ENCODE measurements around the gene GCK.

The GCK gene

DNA sequence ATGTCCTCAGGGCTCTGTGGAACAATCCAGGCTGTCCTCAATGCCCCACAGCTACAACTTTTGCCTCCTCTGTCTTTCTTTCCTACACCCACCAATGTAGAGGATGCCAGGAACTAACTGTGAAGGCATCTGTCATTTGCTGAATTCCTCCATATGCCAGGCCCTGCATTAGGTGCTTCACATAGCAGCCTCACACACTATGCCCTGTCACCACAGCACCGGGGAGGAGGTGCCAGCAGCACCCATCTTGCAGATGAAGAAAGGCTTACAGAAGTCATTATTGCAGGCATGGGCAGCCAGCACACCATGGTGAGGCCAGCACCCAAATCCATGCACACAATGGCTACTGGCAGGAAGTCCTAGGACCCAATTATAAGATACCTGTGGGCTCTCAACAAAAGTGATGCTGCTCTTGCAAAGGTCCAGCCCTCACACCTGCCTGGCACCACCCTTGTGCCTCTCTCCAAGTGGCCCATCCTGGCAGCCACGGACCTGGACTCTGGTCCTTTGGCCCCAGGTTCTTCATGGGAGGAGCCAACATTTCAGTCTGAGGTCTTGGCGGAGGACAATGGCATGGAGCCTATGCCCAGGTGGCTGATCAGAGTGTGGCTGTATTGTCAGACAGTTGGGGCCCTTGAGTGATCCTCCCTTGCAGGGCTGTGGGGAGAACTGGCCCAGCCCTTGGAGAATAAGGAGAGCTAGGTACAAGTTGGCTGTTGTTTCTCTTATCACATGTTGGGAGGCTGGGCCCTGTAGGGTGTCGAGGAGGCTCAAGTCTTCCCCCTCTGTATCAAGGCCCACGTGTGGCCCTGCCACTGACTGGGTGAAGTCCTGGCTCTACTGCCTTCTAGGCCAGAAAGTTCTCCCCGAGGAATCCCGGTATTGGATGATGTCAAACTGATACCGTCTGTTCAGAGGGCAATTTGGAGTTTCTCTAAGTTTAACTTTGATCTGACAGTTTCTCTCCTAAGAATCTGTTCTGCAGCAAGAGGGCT, 33.8 kb downstream of the GCK start:
- no peak for DNase-seq (ENCODE audit: low read depth, low spot score)

DNA sequence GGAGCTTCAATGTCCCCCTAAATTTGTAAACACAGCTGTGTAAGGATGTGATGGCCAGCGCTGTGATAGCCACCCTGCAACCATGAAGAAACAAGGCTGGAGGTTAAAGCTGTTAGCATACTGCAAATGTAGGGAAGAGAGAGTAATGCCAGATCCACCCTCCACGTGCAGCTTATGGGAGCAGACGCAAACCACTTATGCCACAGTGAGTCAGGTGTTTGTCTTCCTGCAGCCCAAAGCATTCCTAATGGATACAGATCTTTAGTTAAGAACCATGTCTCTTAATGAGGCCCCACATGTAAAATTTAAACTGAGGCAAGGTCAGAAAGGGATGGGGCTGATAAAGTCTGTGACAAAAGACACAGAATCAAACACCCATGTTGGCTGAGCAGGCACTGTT, 34.5 kb downstream of the GCK start:
- DNase-seq (ENCODE audit: low read depth, low spot score): no peak

DNA sequence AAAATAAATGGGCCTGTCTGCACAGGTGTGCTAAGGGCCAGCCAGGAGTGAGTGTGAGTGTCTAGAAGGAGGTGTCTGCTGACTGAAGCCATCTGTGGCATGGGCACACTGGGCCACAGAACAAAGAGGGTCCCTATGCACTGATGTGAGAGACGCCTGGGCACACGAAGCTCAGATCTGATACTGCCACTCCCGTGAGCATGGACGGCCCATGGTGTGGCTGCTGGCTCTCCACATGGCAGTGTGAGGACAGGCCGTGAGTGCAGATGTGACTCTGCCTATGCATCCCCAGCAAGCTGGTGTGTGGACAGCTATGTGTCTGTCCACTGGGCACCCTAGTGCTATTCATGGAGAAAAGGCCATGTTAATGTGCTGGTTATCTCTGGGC, 35.3 kb downstream of the GCK start:
- DNase-seq (ENCODE audit: low read depth, low spot score): no peak

GRCh38 chr7:44152971-44153947, 36.0 kb downstream of the GCK start:
- DNase-seq (ENCODE audit: low read depth, low spot score): no peak

DNA sequence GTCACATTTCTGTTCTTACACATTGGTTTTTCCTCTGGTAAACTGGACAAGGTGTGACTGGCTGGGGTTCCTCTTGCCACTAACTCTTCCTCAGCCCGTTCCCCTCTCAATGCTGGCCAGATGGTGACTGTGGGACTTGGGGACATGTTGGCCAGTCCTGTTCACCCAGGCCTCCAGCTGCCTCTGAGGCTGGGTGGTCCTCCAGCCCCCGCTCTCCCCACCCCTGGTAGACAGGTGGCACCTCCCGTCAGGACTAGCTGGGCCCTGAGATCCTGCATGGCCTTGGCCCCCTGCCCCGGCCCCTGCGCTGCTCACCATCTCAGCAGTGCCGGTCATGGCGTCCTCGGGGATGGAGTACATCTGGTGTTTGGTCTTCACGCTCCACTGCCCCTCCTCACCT, 37.3 kb downstream of the GCK start:
- DNase-seq (ENCODE audit: low read depth, low spot score): no peak

GRCh38 chr7:44150966-44151941, 38.0 kb downstream of the GCK start:
- DNase-seq (ENCODE audit: low read depth, low spot score): no peak

DNA sequence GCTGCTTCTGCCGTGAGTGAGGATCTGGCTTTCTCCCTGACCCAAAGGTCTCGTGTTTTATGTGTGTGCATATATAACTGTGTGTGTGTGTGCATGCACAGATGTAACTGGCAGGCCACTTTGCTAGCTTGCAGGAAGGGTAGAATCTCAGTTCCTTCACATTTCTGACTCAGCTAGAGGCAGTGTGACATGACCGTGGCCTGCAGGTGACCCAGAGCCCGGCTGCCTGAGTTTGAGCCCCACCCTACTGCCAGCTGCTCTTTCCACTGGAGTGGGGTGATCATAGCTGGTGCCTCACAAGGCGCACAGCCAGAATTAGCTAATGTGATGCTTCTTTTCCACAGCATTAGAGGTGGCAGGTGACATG, 38.8 kb downstream of the GCK start:
- no peak for DNase-seq (ENCODE audit: low read depth, low spot score)

GRCh38 chr7:44149571-44150465, 39.4 kb downstream of the GCK start:
- DNase-seq (ENCODE audit: low read depth, low spot score): no peak

DNA sequence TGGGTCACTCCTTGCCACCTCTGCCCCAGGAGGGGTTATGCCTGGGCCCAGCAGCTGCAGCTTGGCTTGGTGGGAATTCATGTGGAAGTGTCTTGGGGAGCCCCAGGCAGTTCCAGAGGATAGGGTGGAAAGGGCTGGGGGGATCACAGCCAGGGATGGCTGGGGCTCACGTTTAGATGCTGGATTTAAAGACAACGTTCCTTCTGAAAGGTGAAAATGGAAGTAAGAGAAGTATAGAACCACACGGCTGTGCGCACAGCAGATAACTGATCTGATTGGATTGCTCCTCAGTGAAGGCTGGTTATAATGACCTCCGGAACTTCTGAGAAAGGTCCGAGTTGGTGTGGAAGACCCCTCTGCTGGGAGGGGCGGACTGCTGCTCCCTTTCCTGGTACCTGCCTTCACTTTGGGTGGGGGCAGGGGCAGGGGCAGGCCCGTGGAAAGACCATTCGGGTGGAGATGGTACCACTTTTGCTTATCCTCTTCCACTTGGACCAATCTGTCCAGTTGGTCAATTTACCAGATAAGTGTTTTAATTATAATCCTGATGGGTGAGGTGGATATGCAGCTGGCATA, 40.2 kb downstream of the GCK start:
- DNase-seq (ENCODE audit: low read depth, low spot score): no peak

- DNase-seq (ENCODE audit: low read depth, low spot score): no peak
These were observed 41.1 kb downstream of the GCK start for GRCh38 chr7:44148166-44148565.

DNA sequence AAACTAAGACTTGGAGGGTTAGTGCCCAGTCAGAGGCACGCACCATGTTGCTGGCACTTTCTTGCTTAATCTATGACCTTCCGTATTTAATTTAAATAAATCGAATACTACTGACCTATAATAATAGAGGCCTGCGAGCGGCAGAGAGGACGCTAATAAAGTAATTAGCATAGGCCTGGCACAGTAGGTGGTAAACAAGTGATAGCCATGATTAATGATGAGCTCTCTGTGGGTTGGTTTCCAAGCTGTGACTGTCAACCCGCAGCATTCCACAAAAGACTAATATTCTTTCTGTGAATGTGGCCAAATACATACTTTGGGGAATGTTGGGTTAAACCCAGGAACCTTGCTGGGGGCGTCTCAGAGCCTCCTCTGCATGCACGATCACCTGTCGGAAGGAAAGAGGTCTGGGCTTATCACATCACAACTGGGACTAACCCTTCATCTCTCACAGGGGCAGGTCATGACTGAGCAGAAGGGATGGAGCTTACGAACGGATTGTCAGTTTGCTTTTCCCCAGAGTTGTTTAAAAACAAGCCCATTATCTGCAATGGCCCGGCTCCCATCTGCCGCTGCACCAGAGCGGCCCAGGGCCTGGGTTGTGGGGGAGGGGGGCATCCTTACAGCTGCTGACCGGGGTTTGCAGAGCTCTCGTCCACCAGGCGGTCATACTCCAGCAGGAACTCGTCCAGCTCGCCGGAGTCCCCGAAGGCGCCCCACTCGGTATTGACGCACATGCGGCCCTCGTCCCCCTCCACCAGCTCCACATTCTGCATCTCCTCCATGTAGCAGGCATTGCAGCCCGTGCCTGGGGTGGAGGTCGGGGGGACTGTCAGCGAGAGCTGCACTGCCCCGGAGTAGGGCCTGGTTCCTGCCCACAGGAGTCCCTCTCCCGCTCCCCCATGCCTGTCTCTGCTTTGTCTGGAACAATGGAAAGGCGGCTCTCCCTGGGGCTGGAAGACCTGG, 41.9 kb downstream of the GCK start:
- DNase-seq (ENCODE audit: low read depth, low spot score): no peak

GRCh38 chr7:44145969-44146911, 43.0 kb downstream of the GCK start:
- DNase-seq (ENCODE audit: low read depth, low spot score): peak; percentile 48

GRCh38 chr7:44145479-44145968, 43.7 kb downstream of the GCK start:
- no peak for DNase-seq (ENCODE audit: low read depth, low spot score)

GRCh38 chr7:44144968-44145478, 44.2 kb downstream of the GCK start:
- no peak for DNase-seq (ENCODE audit: low read depth, low spot score)

DNA sequence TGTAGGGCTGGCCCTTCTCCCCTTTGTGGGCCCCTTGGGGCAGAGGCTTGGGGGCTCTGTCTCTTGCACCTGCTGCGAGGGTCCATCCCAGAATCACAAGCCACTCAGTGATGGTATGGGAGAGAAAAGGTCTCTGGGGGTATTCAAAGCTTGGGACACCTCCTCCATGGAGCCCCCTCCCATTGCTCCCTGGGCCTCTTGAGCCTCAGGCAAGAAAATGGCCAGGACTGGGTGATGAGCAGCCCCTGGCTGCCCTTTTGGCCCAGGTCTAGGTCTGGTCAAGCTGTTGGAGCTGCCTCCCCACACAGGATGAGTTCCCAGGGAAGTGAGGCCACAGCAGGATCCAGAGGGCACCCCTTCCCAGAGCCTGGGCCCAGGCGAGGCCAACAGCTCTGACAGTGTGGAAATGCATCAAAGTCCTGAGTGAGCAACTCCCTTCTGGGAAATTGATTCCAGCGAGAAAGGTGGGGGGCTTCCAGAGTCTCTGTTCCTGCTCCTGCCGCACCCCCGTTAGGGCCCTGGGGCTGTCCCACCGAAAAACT, 44.7 kb downstream of the GCK start:
- no peak for DNase-seq (ENCODE audit: low read depth, low spot score)

DNA sequence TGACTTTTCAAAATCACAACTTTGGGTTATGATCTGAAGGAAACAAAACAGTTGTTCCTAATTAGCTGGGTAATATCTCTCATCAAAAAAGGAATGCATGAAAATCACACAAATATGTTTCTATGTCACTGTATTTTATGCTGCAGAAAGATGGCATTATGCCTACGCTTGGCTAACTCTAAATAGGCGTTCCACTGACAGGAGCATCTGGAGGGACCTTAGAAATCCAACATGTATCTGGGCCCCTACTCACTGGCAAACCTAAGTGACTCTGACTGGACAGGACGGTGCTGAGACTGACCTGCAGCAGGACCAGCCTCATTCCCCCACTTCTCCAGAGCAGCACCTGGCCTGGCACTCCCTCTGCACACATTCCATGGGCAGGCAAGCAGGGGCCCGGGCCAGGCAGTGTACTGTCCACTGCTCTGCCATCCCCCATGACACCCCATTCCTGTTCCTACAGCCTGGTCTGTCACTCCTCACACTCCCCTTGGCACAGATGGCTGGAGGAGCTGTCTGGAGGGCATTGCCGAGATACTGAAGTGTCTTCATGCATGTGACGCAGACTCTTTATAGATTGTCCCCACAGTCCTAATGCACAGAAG, 45.5 kb downstream of the GCK start:
- DNase-seq (ENCODE audit: low read depth, low spot score): no peak
